HUES48 (cell line): ENCODE measurements around the gene SRL.

Experiments
- H3K27ac ChIP-seq: one replicate; pipeline ENCODE4 v1.7.0; 2013; ENCODE audit warnings: low read depth, low read length, inconsistent platforms
- H3K27me3 ChIP-seq: 2 replicates; pipeline ENCODE4 v1.6.1; 2013; ENCODE audit warnings: mild to moderate bottlenecking, low read length; ENCODE audit not compliant: control insufficient read depth, insufficient read depth
- H3K36me3 ChIP-seq: 2 replicates; pipeline ENCODE4 v1.6.1; 2013; ENCODE audit warnings: low read length; ENCODE audit not compliant: control insufficient read depth, insufficient read depth
- H3K4me1 ChIP-seq: 2 replicates; pipeline ENCODE4 v1.6.1; 2013; ENCODE audit warnings: mild to moderate bottlenecking, low read length; ENCODE audit not compliant: control insufficient read depth, insufficient read depth
- H3K4me3 ChIP-seq: 2 replicates; pipeline ENCODE4 v1.5.1; 2013; ENCODE audit warnings: mild to moderate bottlenecking, low read depth, low read length
- H3K9ac ChIP-seq: 2 replicates; pipeline ENCODE4 v1.6.1; 2013; ENCODE audit warnings: mild to moderate bottlenecking, low read depth, low read length, moderate library complexity
- H3K9me3 ChIP-seq: 2 replicates; pipeline ENCODE4 v1.6.1; 2013; ENCODE audit warnings: low read length; ENCODE audit not compliant: control insufficient read depth, insufficient read depth

Gene SRL

DNA sequence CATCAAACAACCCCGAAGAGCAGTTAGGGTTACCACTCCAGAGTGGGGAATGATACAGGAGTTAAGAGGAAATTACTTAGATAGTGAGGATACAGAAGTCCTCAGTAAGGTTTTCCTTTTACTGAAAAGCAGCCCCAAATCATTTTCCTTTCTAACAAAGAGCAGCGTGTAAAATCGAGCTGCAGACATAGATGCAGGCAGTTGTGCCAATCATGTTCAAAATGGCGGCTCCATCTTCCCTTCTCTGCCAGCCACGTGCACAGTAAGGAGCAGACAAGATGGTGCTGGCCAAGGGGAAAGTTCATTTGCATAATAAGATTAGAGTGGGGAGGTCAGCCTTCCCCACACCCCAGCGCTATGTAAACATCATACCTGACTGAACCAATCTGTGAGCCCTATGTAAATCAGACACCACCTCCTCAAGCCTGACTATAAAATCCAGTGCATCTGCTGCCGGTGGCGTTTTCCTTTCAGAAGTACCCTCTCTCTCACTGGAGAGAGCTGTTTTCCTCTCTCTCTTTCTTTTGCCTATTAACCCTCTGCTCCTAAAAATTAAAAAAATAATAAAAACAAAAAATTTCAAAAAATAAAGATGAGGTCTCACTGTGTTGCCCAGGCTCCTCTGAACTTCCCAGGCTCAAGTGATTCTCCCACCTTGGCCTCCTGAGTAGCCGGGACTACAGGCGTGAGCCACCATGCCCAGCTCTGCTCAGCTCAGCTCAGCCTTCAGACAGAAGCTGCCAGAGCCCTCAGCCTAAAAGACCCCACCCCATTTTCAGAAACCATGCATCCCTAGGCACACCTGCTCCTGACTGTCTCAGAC lies 2.6 kb upstream of the SRL start:
- no peak overlapping the region for H3K27ac ChIP-seq
- H3K4me1 ChIP-seq: peaks cover 8% of the 10 kb centered on the region; the same call in 1 of the 2 replicates
- peaks cover 8% of the 10 kb centered on the region; the same call in 1 of the 2 replicates for H3K9me3 ChIP-seq
- H3K36me3 ChIP-seq: no peaks in the 10 kb centered on the region
- H3K4me3 ChIP-seq: no peak overlapping the region
- no peaks in the 10 kb centered on the region for H3K27me3 ChIP-seq
- H3K9ac ChIP-seq: no peak overlapping the region

DNA sequence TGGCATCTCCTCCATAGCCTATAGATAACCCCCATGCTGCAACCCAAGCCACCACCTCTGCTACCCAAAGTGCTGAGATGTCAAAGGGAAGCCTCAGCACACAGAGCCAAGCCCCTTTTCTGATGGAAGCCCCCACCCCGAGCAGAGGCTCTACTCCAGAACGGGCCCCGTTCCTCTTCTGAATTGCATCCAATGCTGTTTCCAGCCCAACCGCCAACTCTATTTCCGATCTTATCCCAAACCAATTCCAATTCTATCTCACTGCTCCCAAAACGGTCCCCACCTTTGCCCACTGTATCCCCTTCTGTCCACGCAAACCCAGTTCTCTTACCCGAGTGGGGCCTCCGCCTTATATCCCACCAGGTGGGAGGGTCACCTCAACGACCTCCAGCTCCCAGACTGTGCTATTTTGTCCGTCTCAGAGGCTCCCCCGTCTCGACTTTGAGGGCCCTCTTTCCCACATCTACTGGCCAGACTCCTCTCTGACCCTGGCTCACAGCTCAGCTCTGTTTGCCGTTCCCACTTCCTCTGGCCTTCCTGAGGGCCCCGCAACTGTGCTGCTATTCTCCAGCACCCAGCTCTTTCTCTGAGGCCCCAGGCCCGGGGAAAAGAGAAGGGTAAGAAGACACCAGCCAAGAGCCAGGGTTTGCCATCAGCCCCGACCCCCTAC lies 487 bp downstream of the SRL start:
- peaks cover 8% of the 10 kb centered on the region; the same call in 1 of the 2 replicates for H3K9me3 ChIP-seq
- peaks cover 8% of the 10 kb centered on the region; the same call in 1 of the 2 replicates for H3K4me1 ChIP-seq
- H3K27ac ChIP-seq: no peak overlapping the region
- H3K4me3 ChIP-seq: no peak overlapping the region
- no peak overlapping the region for H3K9ac ChIP-seq
- no peaks in the 10 kb centered on the region for H3K36me3 ChIP-seq
- H3K27me3 ChIP-seq: no peaks in the 10 kb centered on the region

GRCh38 chr16:4240624-4241023 lies 1.3 kb downstream of the SRL start:
- Histone ChIP-seq H3K27me3 (no peaks in the 10 kb centered on the region), H3K4me3 (no peak overlapping the region), H3K9me3 (peaks cover 8% of the 10 kb centered on the region; the same call in 1 of the 2 replicates), H3K36me3 (no peaks in the 10 kb centered on the region), H3K9ac (no peak overlapping the region), H3K27ac (no peak overlapping the region), H3K4me1 (peaks cover 8% of the 10 kb centered on the region; the same call in 1 of the 2 replicates)

- H3K9me3 ChIP-seq: peaks cover 8% of the 10 kb centered on the region; the same call in 1 of the 2 replicates
- peaks cover 8% of the 10 kb centered on the region; the same call in 1 of the 2 replicates for H3K4me1 ChIP-seq
- no peaks in the 10 kb centered on the region for H3K27me3 ChIP-seq
- no peak overlapping the region for H3K27ac ChIP-seq
- H3K4me3 ChIP-seq: no peak overlapping the region
- H3K9ac ChIP-seq: no peak overlapping the region
- H3K36me3 ChIP-seq: no peaks in the 10 kb centered on the region
Measured at GRCh38 chr16:4239682-4240175, 2.2 kb downstream of the SRL start.

- Histone ChIP-seq H3K27me3 (no peaks in the 10 kb centered on the region), H3K9ac (no peak overlapping the region), H3K9me3 (peaks cover 7% of the 10 kb centered on the region; the same call in 1 of the 2 replicates), H3K36me3 (no peaks in the 10 kb centered on the region), H3K4me1 (peaks cover 8% of the 10 kb centered on the region; the same call in 1 of the 2 replicates), H3K27ac (no peak overlapping the region), H3K4me3 (no peak overlapping the region)
Measured at GRCh38 chr16:4239020-4239419, 2.9 kb downstream of the SRL start.

GRCh38 chr16:4233431-4233830 lies 8.4 kb downstream of the SRL start:
- Histone ChIP-seq H3K9ac (no peak overlapping the region), H3K4me1 (no peaks in the 10 kb centered on the region), H3K9me3 (no peaks in the 10 kb centered on the region), H3K27me3 (no peaks in the 10 kb centered on the region), H3K27ac (no peak overlapping the region), H3K4me3 (no peak overlapping the region), H3K36me3 (no peaks in the 10 kb centered on the region)

DNA sequence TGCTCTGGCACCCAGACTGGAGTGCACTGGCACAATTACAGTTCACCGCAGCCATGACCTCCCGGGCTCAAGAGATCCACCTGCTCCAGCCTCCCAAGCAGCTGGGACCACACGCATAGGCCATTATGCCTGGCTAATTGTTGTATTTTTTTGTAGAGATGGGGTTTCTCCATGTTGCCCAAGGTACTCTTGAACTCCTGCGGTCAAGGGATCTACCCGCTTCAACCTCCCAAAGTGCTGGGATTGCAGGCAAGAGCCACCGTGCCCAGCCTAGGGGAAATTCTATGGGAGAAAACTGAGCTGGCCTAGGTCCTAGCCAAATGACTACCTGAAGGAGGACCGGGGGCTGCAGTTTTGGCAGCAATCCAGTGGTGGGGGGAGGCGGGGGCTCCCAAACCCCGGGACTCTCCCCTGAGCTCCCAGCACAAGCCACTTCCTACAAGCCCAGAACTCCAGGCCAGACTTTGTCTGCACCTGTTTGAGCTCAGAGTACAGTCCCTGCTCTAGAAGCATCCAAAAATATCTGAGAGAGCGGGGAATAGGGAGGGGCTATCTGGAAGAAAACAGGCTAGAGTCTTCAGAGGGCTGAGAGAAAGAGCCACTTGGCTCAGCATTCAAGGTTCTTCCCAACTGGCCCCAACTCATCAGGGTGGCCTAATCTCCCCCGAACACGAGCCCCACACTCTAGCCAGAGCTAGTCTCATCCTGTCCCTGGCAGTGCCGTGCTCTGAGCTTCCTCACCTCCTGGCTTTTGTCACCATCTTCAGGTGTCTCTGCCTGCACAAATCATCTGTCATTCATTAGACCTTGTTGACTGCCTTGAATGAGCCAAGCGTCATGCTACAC lies 9.1 kb downstream of the SRL start:
- H3K36me3 ChIP-seq: no peaks in the 10 kb centered on the region
- no peak overlapping the region for H3K9ac ChIP-seq
- H3K27ac ChIP-seq: no peak overlapping the region
- no peaks in the 10 kb centered on the region for H3K27me3 ChIP-seq
- no peaks in the 10 kb centered on the region for H3K4me1 ChIP-seq
- H3K4me3 ChIP-seq: no peak overlapping the region
- H3K9me3 ChIP-seq: no peaks in the 10 kb centered on the region

DNA sequence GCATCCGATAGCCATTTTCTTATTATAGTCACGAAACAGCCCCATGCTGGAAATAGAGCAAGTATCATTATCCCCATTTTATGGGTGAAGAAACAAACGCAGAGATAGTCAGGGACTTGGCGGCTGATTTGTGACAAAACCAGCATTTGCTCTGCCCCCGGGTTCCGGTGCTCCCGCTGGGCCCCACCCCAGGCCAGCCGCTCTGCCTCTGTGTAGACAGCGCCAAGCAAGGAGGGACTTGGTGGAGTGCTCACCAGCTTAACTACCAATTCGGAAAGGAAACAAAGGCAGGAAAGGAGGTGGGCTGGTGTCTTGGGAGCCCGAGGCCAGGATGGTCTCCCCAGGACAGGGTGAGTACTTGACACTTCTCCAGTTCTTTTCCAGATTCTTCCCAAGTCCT lies 10.0 kb downstream of the SRL start:
- no peaks in the 10 kb centered on the region for H3K27me3 ChIP-seq
- H3K4me3 ChIP-seq: no peak overlapping the region

GRCh38 chr16:4231367-4231766 lies 10.5 kb downstream of the SRL start:
- H3K36me3 ChIP-seq: no peaks in the 10 kb centered on the region
- no peak overlapping the region for H3K27ac ChIP-seq
- no peak overlapping the region for H3K4me3 ChIP-seq
- no peaks in the 10 kb centered on the region for H3K27me3 ChIP-seq
- H3K9ac ChIP-seq: no peak overlapping the region
- H3K9me3 ChIP-seq: no peaks in the 10 kb centered on the region
- no peaks in the 10 kb centered on the region for H3K4me1 ChIP-seq

More for the DNA sequence above, 10.0 kb downstream of the SRL start:
- no peak overlapping the region for H3K27ac ChIP-seq
- no peaks in the 10 kb centered on the region for H3K4me1 ChIP-seq
- H3K9me3 ChIP-seq: no peaks in the 10 kb centered on the region
- H3K36me3 ChIP-seq: no peaks in the 10 kb centered on the region
- H3K9ac ChIP-seq: no peak overlapping the region

- H3K36me3 ChIP-seq: no peaks in the 10 kb centered on the region
- no peaks in the 10 kb centered on the region for H3K9me3 ChIP-seq
- H3K27ac ChIP-seq: no peak overlapping the region
- H3K9ac ChIP-seq: no peak overlapping the region
- no peaks in the 10 kb centered on the region for H3K4me1 ChIP-seq
- no peak overlapping the region for H3K4me3 ChIP-seq
- H3K27me3 ChIP-seq: no peaks in the 10 kb centered on the region
Measured at GRCh38 chr16:4227040-4227332, 14.9 kb downstream of the SRL start.
